AG09309 (cell line): ENCODE data around the gene ERCC2.
"Not testable (repeated sequence)": the region's sequence is repeated elsewhere in the genome, so short reads cannot be mapped to it uniquely, and the experiment has no call there.

ENCODE experiments used
- DNase-seq: peaks from one replicate; pipeline ENCODE4 v3.0.0-alpha.2; 2010; ENCODE audit warnings: low read depth
- H3K4me3 ChIP-seq: 2 replicates; pipeline ENCODE4 v1.5.1; 2011; ENCODE audit warnings: mild to moderate bottlenecking, low read depth, low read length, moderate library complexity; ENCODE audit not compliant: control insufficient read depth
- TF ChIP-seq, protein P1 (sequence below): IDR thresholded peaks from 2 replicates; pipeline ENCODE4 v1.5.1; 2011; ENCODE audit warnings: mild to moderate bottlenecking, low read depth, low read length, inconsistent platforms; ENCODE audit not compliant: insufficient read depth, control insufficient read depth; ENCODE audit errors: missing control alignments

The ERCC2 gene

DNA sequence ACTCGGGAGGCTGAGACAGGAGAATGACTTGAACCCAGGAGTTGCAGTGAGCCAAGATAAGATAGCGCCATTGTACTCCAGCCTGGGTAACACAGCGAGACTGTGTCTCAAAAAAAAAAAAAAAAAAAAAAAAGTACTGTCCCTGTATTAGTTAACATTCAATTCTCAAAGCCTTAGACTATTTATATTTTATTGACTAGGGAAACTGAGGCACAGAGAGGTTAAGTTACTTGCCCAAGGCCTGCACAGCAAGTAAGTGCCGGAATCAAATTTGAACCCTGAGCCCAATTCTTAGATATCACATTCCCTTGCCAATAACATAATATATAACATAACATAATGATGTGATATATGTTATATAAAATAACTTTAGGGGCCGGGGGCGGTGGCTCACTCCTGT is 30.7 kb downstream of the ERCC2 start:
- no peak overlapping the region for H3K4me3 ChIP-seq
- TF ChIP-seq, protein P1, sequence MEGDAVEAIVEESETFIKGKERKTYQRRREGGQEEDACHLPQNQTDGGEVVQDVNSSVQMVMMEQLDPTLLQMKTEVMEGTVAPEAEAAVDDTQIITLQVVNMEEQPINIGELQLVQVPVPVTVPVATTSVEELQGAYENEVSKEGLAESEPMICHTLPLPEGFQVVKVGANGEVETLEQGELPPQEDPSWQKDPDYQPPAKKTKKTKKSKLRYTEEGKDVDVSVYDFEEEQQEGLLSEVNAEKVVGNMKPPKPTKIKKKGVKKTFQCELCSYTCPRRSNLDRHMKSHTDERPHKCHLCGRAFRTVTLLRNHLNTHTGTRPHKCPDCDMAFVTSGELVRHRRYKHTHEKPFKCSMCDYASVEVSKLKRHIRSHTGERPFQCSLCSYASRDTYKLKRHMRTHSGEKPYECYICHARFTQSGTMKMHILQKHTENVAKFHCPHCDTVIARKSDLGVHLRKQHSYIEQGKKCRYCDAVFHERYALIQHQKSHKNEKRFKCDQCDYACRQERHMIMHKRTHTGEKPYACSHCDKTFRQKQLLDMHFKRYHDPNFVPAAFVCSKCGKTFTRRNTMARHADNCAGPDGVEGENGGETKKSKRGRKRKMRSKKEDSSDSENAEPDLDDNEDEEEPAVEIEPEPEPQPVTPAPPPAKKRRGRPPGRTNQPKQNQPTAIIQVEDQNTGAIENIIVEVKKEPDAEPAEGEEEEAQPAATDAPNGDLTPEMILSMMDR: no peak
- no peak for DNase-seq

DNA sequence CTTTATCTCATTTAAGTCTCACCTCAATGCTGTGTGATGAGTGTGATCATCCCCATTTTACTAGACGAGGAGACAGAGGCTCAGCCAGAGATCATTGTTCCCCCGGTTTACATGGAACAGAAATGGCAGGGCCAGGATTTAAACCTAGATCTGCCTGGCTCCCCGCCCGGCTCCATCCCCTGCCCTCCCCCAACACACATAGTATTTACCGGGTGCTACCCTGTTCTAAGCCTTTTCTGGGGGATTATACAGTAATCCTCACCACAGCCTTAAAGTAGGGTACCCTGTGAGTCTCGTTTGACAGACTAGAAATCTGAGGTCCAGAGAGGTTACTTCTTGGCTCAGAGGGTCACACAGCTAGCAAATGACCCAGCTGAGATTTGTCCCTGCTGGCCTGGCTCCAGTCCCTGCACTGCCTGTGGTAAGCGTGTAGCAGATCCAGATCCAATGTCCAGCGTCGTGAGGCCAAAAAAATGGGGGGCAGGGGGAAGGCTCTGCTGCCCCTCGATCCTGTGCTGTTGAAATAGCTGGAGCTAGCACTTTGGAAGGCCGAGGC is 33.6 kb downstream of the ERCC2 start:
- no peak for DNase-seq
- H3K4me3 ChIP-seq: no peak overlapping the region

DNA sequence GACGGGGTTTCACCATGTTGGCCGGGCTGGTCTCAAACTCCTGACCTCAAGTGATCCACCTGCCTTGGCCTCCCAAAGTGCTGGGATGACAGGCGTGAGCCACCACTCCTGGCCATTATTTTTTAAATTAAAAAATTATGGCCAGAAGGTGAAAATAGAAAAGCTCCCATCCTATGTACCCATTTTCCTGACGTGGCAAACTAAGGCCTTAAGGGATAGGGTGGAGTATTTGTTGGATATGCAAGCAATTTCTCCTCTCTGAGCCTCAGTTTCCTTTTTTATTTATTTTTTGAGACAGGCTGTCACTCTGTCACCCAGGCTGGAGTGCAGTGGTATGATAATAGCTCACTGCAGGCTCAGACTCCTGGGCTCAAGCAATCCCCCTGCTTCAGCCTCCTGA is 35.5 kb downstream of the ERCC2 start:
- DNase-seq, H3K4me3 ChIP-seq: not testable (repeated sequence)

More for the DNA sequence above, 33.6 kb downstream of the ERCC2 start:
- TF ChIP-seq, protein P1: no peak

DNA sequence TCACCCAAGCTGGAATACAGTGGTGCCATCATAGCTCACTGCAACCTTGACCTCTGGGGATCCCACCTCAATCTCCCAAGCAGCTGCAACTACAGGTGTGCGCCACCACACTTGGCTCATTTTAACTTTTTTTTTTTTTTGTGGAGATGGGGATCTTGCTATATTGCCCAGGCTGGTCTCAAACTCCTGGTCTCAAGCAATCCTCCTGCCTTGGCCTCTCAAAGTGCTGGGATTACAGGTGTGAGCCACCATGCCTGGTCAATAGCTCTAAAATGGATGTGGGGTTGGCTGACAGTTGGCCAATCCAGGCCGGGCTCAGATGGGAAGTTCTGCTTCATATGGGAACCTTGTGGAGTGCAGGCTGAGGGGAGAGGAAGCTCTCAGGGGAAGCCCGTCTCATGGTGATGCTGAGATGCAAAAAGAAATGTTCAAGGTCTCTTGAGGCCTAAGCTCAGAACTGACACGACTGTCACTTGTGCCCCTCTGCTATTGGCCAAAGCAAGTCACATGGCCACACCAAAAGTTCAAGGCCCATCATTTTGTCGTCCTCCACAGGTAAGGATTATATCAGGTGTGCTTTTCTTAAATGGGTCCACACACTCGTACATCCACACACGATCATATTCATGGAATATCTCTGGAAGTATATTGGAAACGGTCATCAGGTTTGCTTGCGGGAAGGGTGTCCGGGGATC is 36.6 kb downstream of the ERCC2 start:
- no peak for DNase-seq
- TF ChIP-seq, protein P1: no peak
- H3K4me3 ChIP-seq: no peak overlapping the region

DNA sequence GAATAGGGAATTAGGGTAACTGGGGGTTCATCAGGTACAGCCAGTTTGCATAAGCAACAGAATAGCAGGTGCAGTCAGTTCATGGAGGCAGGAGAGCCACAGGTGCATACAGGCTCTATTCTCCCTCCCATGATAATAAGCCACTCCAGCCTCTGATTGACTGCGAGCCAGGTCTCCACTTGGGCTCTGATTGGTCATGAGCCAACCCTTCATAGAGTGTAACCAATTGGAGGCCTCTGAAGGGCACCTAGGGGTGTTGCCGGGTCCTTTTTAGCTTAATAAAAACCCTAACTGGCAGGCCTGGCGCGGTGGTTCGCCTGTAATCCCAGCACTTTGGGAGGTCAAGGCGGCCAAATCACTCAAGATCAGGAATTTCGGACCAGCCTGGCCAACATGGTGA is 39.0 kb downstream of the ERCC2 start:
- no peak overlapping the region for H3K4me3 ChIP-seq
- TF ChIP-seq, protein P1: no peak
- no peak for DNase-seq

DNA sequence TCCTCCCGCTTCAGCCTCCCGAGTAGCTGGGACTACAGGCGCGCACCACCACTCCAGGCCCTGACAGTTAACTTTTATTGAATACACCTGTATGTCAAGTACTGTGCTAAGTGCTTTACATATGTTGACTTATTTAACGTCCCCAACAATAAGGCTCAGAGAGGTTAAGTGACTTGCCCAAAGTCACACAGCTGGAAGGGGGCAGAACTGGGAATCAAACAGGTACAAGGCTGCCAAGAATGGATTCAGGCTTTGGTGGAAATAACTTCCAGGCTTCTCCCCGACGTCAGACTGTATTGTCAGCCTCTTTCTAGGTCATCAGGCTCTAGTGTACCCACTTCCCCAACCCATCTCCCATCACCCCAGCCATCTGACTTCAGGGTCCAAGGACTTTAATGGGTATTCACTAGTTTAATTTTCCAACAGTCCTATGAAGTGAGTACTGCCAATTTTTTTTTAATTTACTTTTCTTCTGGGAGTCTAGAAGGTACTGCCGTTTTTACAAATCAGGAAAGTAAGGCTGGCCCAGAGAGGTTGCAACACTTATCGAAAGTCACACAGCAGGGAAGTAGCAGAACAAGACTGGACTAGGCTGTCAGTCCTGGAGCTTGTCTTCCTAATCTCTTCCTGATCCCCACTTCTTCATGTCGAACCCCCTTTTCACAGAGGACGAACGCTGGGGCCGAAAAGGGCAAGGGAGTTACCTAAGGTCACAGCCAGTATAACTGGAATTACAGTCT is 42.8 kb downstream of the ERCC2 start:
- no peak for DNase-seq
- H3K4me3 ChIP-seq: no peak overlapping the region
- TF ChIP-seq, protein P1: no peak

DNA sequence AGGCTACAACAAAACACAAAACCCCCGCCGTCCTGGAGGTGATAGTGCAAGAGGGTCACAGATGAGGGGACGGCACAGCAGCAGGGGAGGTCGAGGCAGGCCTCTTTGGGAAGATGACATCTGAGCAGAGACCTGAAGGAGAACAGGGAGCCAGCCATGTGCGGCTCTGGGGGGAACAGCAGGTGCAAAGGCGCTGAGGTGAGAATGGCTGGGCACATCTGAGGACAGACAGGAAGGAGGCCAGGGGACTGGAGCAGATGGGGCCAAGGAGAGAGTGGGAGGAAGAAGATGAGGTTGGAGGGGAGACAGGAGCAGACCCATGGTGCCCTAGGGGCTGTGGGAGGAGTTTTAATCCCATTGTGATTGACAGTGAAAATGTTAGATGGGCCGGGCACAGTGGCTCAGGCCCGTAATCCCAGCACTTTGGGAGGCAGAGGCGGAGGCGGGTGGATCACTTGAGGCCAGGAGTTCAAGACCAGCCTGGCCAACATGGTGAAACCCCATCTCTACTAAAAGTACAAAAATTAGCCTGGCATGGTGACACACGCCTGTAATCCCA is 45.9 kb downstream of the ERCC2 start:
- DNase-seq: no peak
- no peak overlapping the region for H3K4me3 ChIP-seq
- TF ChIP-seq, protein P1: no peak
